Measurements from ENCODE around the gene RGS12.

DNA sequence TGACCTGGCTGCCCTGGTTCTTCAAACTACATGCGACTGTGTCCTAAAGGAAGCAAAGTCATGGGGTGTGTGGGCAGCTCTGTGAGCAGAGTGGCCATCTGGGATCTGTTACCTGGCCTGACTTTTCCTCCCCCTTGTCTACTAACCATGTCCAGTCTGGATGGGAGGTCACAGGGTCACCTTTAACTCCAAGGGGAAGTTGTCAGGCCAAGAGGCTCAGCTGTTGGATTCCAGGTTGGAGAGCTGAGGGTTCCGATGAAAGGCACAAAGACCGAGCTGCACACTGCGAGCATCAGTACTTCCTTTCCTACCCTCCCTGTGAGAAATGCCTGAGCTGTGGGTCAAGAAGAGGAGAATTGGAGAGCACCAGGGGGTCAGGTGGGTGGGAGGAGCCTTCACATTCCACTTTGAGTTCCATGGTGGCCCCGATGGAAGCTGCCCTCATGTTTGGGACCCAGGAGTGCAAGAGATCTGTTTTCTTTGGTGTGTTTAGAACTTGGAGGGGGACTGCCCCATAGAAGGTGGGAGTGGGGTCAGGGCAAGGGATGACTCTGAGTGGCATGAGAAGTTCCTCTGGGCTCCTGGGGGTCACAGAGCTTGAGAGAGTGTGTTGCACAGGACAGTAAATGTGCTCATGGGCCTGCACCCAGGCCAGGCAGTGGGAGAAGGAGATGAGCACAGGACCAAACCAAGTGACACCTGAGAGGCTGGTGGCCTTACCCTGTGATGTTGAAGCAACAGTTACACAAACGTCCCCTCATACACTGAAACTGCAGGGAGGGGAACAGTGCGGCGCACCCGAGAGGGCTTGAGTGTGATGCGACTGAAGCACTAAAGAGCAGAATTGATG lies 36.2 kb downstream of the RGS12 start:
- TF ChIP-seq POLR2AphosphoS5 (IDR thresholded peaks at IDR 0.05; ENCODE audit: borderline replicate concordance, low read depth, low read length) (no peak), EZH2 (IDR thresholded peaks at IDR 0.05) (no peak)

Measured in SK-N-MC (cell line).